ENCODE data around the gene CCDC13.
A peak's percentile ranks its signal among the peaks of the same experiment; 100 is the strongest.

Gene CCDC13

DNA sequence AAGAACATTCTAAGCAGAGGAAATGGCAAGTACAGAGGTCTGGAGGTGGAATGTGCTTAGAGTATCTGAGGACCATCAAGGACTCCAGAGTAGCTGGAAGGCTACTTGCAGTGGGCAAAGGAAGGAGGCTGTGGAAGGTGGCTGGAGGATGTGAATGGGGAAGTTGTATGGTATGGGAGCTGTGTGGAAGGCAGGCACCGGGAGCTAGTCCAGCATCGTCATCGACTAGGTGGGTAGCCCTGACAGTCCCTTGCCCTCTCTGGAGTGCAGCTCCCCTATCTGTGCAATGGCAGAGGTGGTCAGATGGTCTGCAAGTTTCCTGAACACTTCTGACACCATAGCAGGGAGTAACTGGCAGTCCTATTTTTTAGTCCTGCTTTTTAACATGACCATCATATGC is 19.3 kb downstream of the CCDC13 start:
- H3K4me3 ChIP-seq (ENCODE audit: low read length in 2 of 2), result no peak overlapping the region
- H3K9me3 ChIP-seq (ENCODE audit: control insufficient read depth in 2 of 2, low read length in 2 of 2), result no peaks in the 10 kb centered on the region
- H3K27me3 ChIP-seq (ENCODE audit: control insufficient read depth in 2 of 2, insufficient read depth in 2 of 2, low read length in 2 of 2), result no peaks in the 10 kb centered on the region
- no peaks in the 10 kb centered on the region for H3K4me1 ChIP-seq (ENCODE audit: control insufficient read depth in 2 of 2, insufficient read depth in 2 of 2, low read length in 2 of 2)
- no peak overlapping the region for H3K9ac ChIP-seq (ENCODE audit: low read depth in 1 of 2, low read length in 2 of 2)
- H3K36me3 ChIP-seq (ENCODE audit: control insufficient read depth in 2 of 2, insufficient read depth in 2 of 2, low read length in 2 of 2), result peaks cover 0 to 3% of the 10 kb centered on the region in 2 donors
- H3K27ac ChIP-seq (ENCODE audit: low read depth in 2 of 2, low read length in 2 of 2), result no peak overlapping the region

DNA sequence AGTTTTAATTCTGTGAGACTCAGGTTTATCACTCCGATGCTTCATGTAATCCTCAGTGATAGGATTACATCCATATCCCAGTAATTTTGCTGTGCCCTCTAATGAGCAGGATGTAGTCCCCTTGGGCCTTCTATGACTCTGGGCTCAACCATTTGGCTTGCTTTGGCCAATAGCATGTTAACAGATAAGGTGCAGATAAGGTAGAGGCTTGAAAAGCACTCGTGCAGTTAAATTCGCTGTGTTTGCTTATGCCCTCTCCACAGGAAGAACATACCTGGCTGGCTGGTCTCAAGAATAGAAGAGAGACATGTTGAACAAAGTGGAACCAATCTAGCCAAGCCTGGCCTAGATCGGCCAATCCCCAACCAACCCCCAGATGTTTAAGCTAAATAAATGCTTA is 20.1 kb downstream of the CCDC13 start:
- no peaks in the 10 kb centered on the region for H3K27me3 ChIP-seq (ENCODE audit: control insufficient read depth in 2 of 2, insufficient read depth in 2 of 2, low read length in 2 of 2)
- no peaks in the 10 kb centered on the region for H3K4me1 ChIP-seq (ENCODE audit: control insufficient read depth in 2 of 2, insufficient read depth in 2 of 2, low read length in 2 of 2)
- no peaks in the 10 kb centered on the region for H3K9me3 ChIP-seq (ENCODE audit: control insufficient read depth in 2 of 2, low read length in 2 of 2)
- H3K9ac ChIP-seq (ENCODE audit: low read depth in 1 of 2, low read length in 2 of 2), result no peak overlapping the region
- no peak overlapping the region for H3K4me3 ChIP-seq (ENCODE audit: low read length in 2 of 2)
- no peak overlapping the region for H3K27ac ChIP-seq (ENCODE audit: low read depth in 2 of 2, low read length in 2 of 2)
- peaks cover 0 to 3% of the 10 kb centered on the region in 2 donors for H3K36me3 ChIP-seq (ENCODE audit: control insufficient read depth in 2 of 2, insufficient read depth in 2 of 2, low read length in 2 of 2)

DNA sequence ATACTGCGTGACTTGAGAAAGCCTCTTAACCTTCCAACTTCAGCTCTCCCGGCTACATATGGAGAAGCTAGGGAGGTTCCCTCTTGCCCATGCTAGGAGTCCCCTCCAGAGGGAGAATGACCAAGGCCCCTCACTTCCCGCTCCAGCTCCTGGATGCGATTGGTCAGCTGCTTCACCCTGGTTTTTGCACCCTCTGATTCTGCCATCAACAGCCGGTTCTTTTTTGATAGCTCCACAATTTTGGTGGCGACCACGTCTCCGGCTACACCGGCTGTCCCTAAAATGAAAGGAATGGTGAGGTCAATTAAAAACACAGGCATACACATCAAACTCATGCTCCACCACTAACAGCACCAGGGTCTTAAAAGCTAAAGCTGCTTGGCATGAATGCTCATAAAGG is 20.6 kb downstream of the CCDC13 start:
- Histone ChIP-seq H3K27me3 (ENCODE audit: control insufficient read depth in 2 of 2, insufficient read depth in 2 of 2, low read length in 2 of 2) (no peaks in the 10 kb centered on the region), H3K4me3 (ENCODE audit: low read length in 2 of 2) (no peak overlapping the region), H3K9ac (ENCODE audit: low read depth in 1 of 2, low read length in 2 of 2) (no peak overlapping the region), H3K27ac (ENCODE audit: low read depth in 2 of 2, low read length in 2 of 2) (no peak overlapping the region), H3K9me3 (ENCODE audit: control insufficient read depth in 2 of 2, low read length in 2 of 2) (no peaks in the 10 kb centered on the region), H3K36me3 (ENCODE audit: control insufficient read depth in 2 of 2, insufficient read depth in 2 of 2, low read length in 2 of 2) (peaks cover 0 to 3% of the 10 kb centered on the region in 2 donors), H3K4me1 (ENCODE audit: control insufficient read depth in 2 of 2, insufficient read depth in 2 of 2, low read length in 2 of 2) (no peaks in the 10 kb centered on the region)

DNA sequence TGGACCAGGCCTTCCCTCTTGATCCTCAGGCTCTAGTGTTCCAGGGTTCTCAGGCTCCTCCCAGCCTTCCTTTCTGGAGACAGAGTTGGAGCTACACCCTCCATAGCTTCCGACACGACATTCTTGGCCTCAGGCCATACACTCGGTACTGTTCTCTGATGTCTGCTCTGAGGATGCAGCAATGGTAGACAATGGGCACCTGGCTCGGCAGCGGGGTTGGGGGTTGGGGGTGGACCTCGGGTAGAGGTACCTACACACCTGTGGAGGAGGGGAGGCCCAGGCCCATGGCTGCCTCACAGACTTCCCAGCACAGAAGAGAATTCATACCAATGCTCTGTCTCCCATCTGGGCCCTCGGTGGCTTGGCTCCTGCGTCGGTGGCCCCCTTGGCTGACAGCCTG is 21.4 kb downstream of the CCDC13 start:
- Histone ChIP-seq H3K36me3 (ENCODE audit: control insufficient read depth in 2 of 2, insufficient read depth in 2 of 2, low read length in 2 of 2) (peaks cover 0 to 3% of the 10 kb centered on the region in 2 donors), H3K9ac (ENCODE audit: low read depth in 1 of 2, low read length in 2 of 2) (no peak overlapping the region), H3K27ac (ENCODE audit: low read depth in 2 of 2, low read length in 2 of 2) (no peak overlapping the region), H3K4me1 (ENCODE audit: control insufficient read depth in 2 of 2, insufficient read depth in 2 of 2, low read length in 2 of 2) (peaks cover 0 to 4% of the 10 kb centered on the region in 2 donors), H3K27me3 (ENCODE audit: control insufficient read depth in 2 of 2, insufficient read depth in 2 of 2, low read length in 2 of 2) (no peaks in the 10 kb centered on the region), H3K9me3 (ENCODE audit: control insufficient read depth in 2 of 2, low read length in 2 of 2) (no peaks in the 10 kb centered on the region), H3K4me3 (ENCODE audit: low read length in 2 of 2) (no peak overlapping the region)

DNA sequence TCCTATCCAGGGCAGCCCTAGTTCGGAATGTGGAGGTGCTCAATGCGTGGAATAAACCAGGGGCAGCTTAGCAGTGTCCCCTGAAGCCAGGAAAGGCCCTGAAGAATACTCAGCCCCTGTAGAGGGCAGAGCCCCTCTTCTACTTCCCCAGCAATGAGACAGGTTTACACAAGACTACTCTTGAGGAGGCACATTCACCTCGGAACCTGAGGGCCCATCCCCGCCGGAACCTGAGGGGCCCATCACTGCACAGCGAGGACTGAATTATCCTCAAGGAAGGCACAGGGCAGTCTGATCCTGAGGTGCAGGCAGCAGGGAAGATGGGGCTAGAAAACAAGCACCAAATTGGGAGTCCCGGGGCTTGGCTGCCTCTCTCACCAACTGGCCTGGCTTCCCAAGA is 22.2 kb downstream of the CCDC13 start:
- no peak overlapping the region for H3K9ac ChIP-seq (ENCODE audit: low read depth in 1 of 2, low read length in 2 of 2)
- H3K9me3 ChIP-seq (ENCODE audit: control insufficient read depth in 2 of 2, low read length in 2 of 2), result no peaks in the 10 kb centered on the region
- no peak overlapping the region for H3K27ac ChIP-seq (ENCODE audit: low read depth in 2 of 2, low read length in 2 of 2)
- peaks cover 6 to 8% of the 10 kb centered on the region in 2 donors for H3K4me1 ChIP-seq (ENCODE audit: control insufficient read depth in 2 of 2, insufficient read depth in 2 of 2, low read length in 2 of 2)
- no peaks in the 10 kb centered on the region for H3K27me3 ChIP-seq (ENCODE audit: control insufficient read depth in 2 of 2, insufficient read depth in 2 of 2, low read length in 2 of 2)
- no peak overlapping the region for H3K4me3 ChIP-seq (ENCODE audit: low read length in 2 of 2)
- peaks cover 0 to 3% of the 10 kb centered on the region in 2 donors for H3K36me3 ChIP-seq (ENCODE audit: control insufficient read depth in 2 of 2, insufficient read depth in 2 of 2, low read length in 2 of 2)

DNA sequence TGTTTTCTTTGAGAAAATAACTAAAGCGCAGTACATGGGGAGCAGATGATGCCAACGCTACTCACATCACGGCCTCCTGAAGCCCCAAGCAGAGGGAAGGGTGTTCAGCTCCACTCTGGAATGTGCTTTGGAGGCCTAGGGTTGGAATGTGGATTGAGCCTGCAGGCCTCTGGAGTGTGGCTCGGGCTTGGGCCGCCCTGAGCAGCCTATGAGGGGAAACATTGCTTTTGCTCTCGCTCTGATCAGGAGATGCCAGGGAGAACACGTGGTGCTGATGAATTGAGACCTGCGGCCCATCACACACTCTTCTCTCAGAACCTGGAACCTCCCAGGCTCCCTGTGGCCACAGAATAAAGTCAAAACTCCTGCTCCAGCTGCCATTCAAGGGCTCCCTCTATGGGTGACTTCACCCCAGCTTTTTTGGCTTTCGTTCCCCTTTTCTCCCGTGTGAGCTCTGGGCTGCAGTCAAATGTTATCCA is 23.3 kb downstream of the CCDC13 start:
- H3K27ac ChIP-seq (ENCODE audit: low read depth in 2 of 2, low read length in 2 of 2), result no peak overlapping the region
- peaks cover 8% of the 10 kb centered on the region in 2 donors for H3K4me1 ChIP-seq (ENCODE audit: control insufficient read depth in 2 of 2, insufficient read depth in 2 of 2, low read length in 2 of 2)
- H3K9ac ChIP-seq (ENCODE audit: low read depth in 1 of 2, low read length in 2 of 2), result no peak overlapping the region
- no peaks in the 10 kb centered on the region for H3K27me3 ChIP-seq (ENCODE audit: control insufficient read depth in 2 of 2, insufficient read depth in 2 of 2, low read length in 2 of 2)
- H3K9me3 ChIP-seq (ENCODE audit: control insufficient read depth in 2 of 2, low read length in 2 of 2), result no peaks in the 10 kb centered on the region
- H3K36me3 ChIP-seq (ENCODE audit: control insufficient read depth in 2 of 2, insufficient read depth in 2 of 2, low read length in 2 of 2), result peaks cover 0 to 3% of the 10 kb centered on the region in 2 donors
- H3K4me3 ChIP-seq (ENCODE audit: low read length in 2 of 2), result no peak overlapping the region

DNA sequence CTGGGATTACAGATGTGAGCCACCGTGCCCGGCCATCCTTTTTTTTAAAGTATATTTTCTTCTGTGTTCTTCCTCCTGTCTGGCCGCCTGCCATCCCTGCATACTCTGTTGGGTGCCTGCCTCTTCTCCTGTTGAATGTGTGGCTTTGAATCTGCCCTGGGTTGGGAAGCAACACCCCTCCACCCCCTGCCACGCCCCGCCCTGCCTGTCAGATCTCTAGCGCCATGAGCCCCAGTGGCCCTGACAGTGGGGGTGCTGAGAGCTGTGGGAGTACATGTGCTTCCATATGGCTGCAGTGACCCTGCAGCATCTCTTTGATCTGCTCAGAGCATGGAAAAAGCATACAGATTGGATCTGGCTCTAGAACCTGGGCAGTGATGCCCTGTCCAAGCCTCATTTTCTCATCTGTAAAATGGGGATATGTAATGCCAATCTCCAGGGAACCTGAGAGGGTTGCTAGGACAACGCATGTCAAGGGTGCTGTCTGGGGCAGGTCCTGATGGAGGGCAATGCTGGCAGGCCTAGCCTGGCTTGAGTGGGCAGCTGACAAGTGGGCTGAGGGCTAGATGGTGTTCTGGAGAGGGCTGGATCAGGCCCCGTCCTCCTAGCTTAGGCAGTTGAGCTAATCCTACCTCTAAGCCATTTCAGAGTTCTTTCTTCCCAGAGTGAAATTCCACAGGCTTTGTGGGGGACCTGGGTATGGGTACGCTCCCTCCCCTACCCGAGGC is 23.9 kb downstream of the CCDC13 start:
- H3K9ac ChIP-seq (ENCODE audit: low read depth in 1 of 2, low read length in 2 of 2), result no peak overlapping the region

DNA sequence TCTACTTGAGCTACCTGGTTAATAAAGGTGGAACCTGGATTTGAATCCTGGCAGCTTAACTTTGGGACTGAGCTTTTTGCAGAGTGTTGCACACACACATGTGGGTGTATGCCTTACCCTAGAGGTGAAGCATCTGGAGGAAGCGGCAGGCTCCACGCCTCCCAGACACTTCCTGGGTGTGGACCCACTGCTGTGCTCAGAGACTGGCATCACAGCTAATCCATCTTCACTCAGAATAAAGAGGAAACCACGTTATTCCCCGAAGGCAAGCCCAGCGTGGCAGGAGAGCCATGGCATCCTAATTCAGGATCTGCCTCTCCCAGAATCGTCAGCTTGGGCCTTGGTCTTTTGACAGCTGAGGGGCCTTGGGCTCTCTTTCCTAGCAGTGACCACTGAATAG is 25.5 kb downstream of the CCDC13 start:
- H3K4me3 ChIP-seq (ENCODE audit: low read length in 2 of 2), result no peak overlapping the region
- H3K36me3 ChIP-seq (ENCODE audit: control insufficient read depth in 2 of 2, insufficient read depth in 2 of 2, low read length in 2 of 2), result peaks cover 0 to 2% of the 10 kb centered on the region in 2 donors
- peaks cover 8 to 9% of the 10 kb centered on the region in 2 donors for H3K4me1 ChIP-seq (ENCODE audit: control insufficient read depth in 2 of 2, insufficient read depth in 2 of 2, low read length in 2 of 2)
- no peak overlapping the region for H3K27ac ChIP-seq (ENCODE audit: low read depth in 2 of 2, low read length in 2 of 2)
- H3K9ac ChIP-seq (ENCODE audit: low read depth in 1 of 2, low read length in 2 of 2), result no peak overlapping the region
- H3K27me3 ChIP-seq (ENCODE audit: control insufficient read depth in 2 of 2, insufficient read depth in 2 of 2, low read length in 2 of 2), result no peaks in the 10 kb centered on the region
- H3K9me3 ChIP-seq (ENCODE audit: control insufficient read depth in 2 of 2, low read length in 2 of 2), result no peaks in the 10 kb centered on the region

More for the DNA sequence above, 23.9 kb downstream of the CCDC13 start:
- Histone ChIP-seq H3K4me1 (ENCODE audit: control insufficient read depth in 2 of 2, insufficient read depth in 2 of 2, low read length in 2 of 2) (peaks cover 8 to 9% of the 10 kb centered on the region in 2 donors), H3K27ac (ENCODE audit: low read depth in 2 of 2, low read length in 2 of 2) (no peak overlapping the region), H3K27me3 (ENCODE audit: control insufficient read depth in 2 of 2, insufficient read depth in 2 of 2, low read length in 2 of 2) (no peaks in the 10 kb centered on the region), H3K9me3 (ENCODE audit: control insufficient read depth in 2 of 2, low read length in 2 of 2) (no peaks in the 10 kb centered on the region), H3K36me3 (ENCODE audit: control insufficient read depth in 2 of 2, insufficient read depth in 2 of 2, low read length in 2 of 2) (peaks cover 0 to 3% of the 10 kb centered on the region in 2 donors), H3K4me3 (ENCODE audit: low read length in 2 of 2) (no peak overlapping the region)

DNA sequence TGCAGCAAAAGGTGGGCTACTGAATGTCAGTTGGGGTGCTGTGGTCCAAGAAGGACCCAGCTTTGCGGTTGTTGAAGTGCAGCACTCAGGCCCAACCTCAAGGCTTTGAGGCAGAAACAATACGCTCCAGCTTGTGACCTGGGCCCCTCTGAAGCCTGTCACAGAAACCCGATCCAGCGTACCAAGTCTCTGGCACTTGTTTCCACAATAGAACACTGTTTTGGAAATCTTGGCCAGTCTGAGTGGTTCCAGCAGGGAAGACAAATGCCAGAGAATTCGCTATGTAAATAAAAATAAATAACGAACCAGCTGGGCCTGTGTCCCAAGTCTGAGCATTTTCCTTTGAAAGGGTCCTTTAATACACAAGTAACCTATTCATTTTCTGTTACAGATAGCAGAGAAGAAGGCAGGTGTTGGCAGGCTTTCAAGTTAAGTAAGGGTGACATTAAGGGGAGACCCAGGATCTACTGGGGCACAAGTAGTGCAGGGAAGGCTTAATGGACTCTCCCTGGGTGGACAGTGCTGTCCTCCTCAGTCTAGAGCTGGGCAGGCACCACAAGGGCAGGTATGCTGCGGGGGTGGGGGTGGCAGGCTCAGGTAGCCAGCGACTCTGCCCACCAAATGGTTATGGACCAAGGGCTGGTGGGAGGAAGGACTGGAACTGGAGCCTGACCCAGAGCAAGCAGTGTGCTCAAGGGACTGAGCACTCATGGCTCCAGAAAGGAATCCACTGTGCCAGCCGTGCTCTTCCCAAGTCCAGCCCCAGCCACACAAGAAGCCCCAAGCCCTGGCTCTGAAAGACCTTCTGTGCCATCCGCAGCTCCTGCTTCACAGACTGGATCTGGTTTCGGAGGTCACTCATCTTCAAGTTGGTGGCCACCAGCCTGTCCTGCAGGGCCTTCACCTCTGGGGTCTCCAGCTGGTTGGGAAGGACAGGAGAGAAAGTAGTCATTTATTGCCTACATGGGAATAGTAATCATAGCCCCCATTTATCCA is 26.3 kb downstream of the CCDC13 start:
- Histone ChIP-seq H3K9me3 (ENCODE audit: control insufficient read depth in 2 of 2, low read length in 2 of 2) (no peaks in the 10 kb centered on the region), H3K4me1 (ENCODE audit: control insufficient read depth in 2 of 2, insufficient read depth in 2 of 2, low read length in 2 of 2) (peaks cover 8 to 9% of the 10 kb centered on the region in 2 donors), H3K27ac (ENCODE audit: low read depth in 2 of 2, low read length in 2 of 2) (peak overlapping the region; percentile 2 to 67), H3K27me3 (ENCODE audit: control insufficient read depth in 2 of 2, insufficient read depth in 2 of 2, low read length in 2 of 2) (no peaks in the 10 kb centered on the region), H3K36me3 (ENCODE audit: control insufficient read depth in 2 of 2, insufficient read depth in 2 of 2, low read length in 2 of 2) (no peaks in the 10 kb centered on the region), H3K9ac (ENCODE audit: low read depth in 1 of 2, low read length in 2 of 2) (no peak overlapping the region), H3K4me3 (ENCODE audit: low read length in 2 of 2) (no peak overlapping the region)
